Kidney (tissue), 14 donors: Measurements from ENCODE around the gene DNAJC27. TPM values are rescaled to one million over a fixed set of nuclear protein-coding genes. Genes with fewer than 3 reads are reported as not detected.

Experiments
- DNase-seq, 5 donors: peaks; one replicate each; pipeline ENCODE4 v3.0.0-alpha.2; 2013 to 2020
- FAIRE-seq: peaks from 2 replicates; lab custom pipeline; 2012; peaks lifted over from hg19 to GRCh38; lab: Jason Lieb, UNC
- H3K27ac ChIP-seq, 2 donors: one replicate each; pipeline ENCODE4 v1.7.0; 2013; ENCODE audit warnings: low read depth in 2 of 2, low read length in 2 of 2, inconsistent platforms in 1 of 2
- H3K27me3 ChIP-seq: one replicate; pipeline ENCODE4 v1.7.1; 2013; ENCODE audit warnings: low read length, inconsistent platforms; ENCODE audit not compliant: control insufficient read depth, insufficient read depth
- H3K36me3 ChIP-seq, 3 donors: one replicate each; pipeline versions ENCODE4 v1.7.0 to v1.7.1; 2013; ENCODE audit warnings: low read length in 3 of 3, control low read depth in 1 of 3, inconsistent platforms in 1 of 3; ENCODE audit not compliant: insufficient read depth in 3 of 3, control insufficient read depth in 2 of 3
- H3K4me1 ChIP-seq, 3 donors: one replicate each; pipeline versions ENCODE4 v1.7.0 to v1.7.1; 2013; ENCODE audit warnings: low read length in 3 of 3, inconsistent platforms in 1 of 3, low read depth in 1 of 3; ENCODE audit not compliant: control insufficient read depth in 2 of 3, insufficient read depth in 2 of 3
- H3K4me3 ChIP-seq, 3 donors: one replicate each; pipeline versions ENCODE4 v1.7.0 to v1.8.1; 2013; ENCODE audit warnings: low read length in 3 of 3, control low read depth in 1 of 3, inconsistent platforms in 1 of 3
- H3K9ac ChIP-seq, 3 donors: one replicate each; pipeline versions ENCODE4 v1.7.0 to v1.7.1; 2013; ENCODE audit warnings: low read length in 3 of 3, control low read depth in 1 of 3, inconsistent platforms in 1 of 3
- H3K9me3 ChIP-seq, 3 donors: one replicate each; pipeline versions ENCODE4 v1.7.0 to v1.7.1; 2013; ENCODE audit warnings: low read length in 3 of 3, control low read depth in 1 of 3, inconsistent platforms in 1 of 3; ENCODE audit not compliant: control insufficient read depth in 2 of 3, insufficient read depth in 1 of 3
- intact Hi-C: fragments of 100-400 bp; cut with DNase I; formaldehyde crosslinking; loops from one replicate; pipeline ENCODE4 v1.11.1; 2022
- polyA plus RNA-seq: library from polyadenylated mRNA; stranded (reverse); fragments of 350-450 nt; fragmentation: Illumina TruSeq; extraction: RNeasy Lipid Tissue Mini Kit (QIAGEN cat#74804); gene quantifications from one replicate; pipeline ENCODE4 v1.2.3, GENCODE V29; 2014; ENCODE audit warnings: low read depth, low replicate concordance; ENCODE audit not compliant: insufficient read depth
- total RNA-seq: library from RNA; stranded (reverse); fragmentation: NEBNext Ultra II Directional; extraction: Animal tissue kit (Norgen Biotek cat#: 25700); gene quantifications from one replicate; pipeline ENCODE4 v1.2.1, GENCODE V29; 2021
- TF ChIP-seq, protein P1 (sequence below): IDR thresholded peaks from 3 replicates; pipeline ENCODE4 v1.5.1; 2012; ENCODE audit warnings: mild to moderate bottlenecking, moderate library complexity, borderline replicate concordance; ENCODE audit not compliant: insufficient read depth; ENCODE audit errors: extremely low read depth
- donor health status: control.
- donor health status: control.
- donor health status: control.
- donor health status: control.
- donor health status: control.
- donor health status: DM: yes; HTN: yes; CAD: no.
- donor health status: Normal renal cell carcinoma (clear cell type).

Gene DNAJC27
- total and polyA plus RNA-seq, 2 donors from 2014 or later: 3.2 to 11.4 TPM

DNA sequence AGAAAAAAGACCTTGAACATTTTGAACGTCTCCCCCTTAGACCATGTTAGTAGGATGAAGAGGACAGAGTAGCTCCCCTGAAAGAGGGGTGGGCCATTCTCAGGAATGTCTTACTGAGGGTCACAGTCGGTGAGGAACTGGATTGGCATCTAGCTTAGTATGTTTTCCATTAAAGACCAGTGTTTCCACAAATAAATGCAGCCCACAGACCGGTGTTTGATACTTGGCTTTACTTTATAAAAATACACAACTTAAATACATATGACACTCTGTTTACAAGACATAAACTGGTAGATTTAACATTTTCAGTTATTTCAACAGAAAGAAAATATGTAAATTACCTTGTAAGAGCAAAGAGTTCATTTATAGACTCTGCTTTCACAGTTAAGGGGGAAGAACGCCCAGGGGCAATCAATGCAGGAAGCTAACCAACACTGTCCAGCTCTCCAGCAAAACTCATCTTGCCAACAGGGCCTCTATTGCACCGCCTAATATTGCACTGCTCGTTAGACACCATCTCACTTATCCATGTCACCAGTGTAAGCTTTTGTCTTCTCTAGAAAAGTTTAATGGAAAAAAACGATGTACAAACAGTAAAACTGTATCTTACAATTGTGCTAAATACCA, 28.2 kb downstream of the DNAJC27 start:
- FAIRE-seq (no peak), DNase-seq (no peak)
- Histone ChIP-seq H3K4me1 (no peaks in the 10 kb centered on the region), H3K9ac (no peak overlapping the region), H3K4me3 (no peak overlapping the region), H3K27ac (no peak overlapping the region), H3K27me3 (no peaks in the 10 kb centered on the region), H3K36me3 (peaks cover 0 to 20% (median 13%) of the 10 kb centered on the region in 3 donors), H3K9me3 (no peaks in the 10 kb centered on the region)
- intact Hi-C loops: no loop called here
- TF ChIP-seq, protein P1, sequence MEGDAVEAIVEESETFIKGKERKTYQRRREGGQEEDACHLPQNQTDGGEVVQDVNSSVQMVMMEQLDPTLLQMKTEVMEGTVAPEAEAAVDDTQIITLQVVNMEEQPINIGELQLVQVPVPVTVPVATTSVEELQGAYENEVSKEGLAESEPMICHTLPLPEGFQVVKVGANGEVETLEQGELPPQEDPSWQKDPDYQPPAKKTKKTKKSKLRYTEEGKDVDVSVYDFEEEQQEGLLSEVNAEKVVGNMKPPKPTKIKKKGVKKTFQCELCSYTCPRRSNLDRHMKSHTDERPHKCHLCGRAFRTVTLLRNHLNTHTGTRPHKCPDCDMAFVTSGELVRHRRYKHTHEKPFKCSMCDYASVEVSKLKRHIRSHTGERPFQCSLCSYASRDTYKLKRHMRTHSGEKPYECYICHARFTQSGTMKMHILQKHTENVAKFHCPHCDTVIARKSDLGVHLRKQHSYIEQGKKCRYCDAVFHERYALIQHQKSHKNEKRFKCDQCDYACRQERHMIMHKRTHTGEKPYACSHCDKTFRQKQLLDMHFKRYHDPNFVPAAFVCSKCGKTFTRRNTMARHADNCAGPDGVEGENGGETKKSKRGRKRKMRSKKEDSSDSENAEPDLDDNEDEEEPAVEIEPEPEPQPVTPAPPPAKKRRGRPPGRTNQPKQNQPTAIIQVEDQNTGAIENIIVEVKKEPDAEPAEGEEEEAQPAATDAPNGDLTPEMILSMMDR: no peak

DNA sequence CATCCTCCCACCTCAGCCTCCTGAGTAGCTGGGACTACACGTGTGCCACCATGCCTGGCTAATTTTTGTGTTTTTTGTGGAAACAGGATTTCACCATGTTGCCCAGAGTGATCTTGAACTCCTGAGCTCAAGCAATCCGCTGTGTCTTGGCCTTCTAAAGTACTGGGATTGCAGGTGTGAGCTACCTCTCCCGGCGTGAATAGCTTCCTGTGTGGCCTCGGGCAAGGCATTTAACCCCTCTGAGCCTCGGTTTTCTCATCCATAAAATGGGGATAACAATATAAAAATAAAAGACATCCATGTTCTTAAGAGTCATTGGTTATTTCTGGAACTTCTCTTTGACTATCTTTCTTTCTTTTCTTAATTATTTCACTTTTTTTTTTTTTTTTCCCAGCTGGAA, 32.4 kb downstream of the DNAJC27 start:
- no peak overlapping the region for H3K4me3 ChIP-seq
- intact Hi-C loops: no loop called here
- H3K4me1 ChIP-seq: no peaks in the 10 kb centered on the region
- no peaks in the 10 kb centered on the region for H3K9me3 ChIP-seq
- FAIRE-seq (no peak), DNase-seq (no peak)
- no peaks in the 10 kb centered on the region for H3K36me3 ChIP-seq
- no peaks in the 10 kb centered on the region for H3K27me3 ChIP-seq
- no peak overlapping the region for H3K27ac ChIP-seq
- TF ChIP-seq, protein P1: no peak
- no peak overlapping the region for H3K9ac ChIP-seq

DNA sequence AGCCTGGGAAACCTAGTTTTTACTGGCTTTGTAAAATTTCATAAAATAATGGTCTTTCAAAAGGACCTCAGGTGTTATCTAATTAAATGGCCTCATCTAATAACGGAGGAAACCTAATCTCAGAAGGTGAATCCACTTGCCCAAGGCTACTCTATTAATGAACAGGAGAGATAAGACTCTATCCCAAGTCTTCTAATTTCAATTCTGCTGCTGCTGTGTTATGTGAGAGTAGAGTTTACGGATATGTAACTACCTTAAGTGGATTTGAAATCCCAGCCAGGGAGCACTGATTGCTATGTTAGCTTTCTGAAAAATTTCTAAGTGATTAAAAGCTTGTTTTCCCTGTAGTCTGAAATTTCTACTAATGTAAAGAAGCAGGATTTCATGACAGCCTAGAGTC, 34.5 kb downstream of the DNAJC27 start:
- TF ChIP-seq, protein P1: no peak
- FAIRE-seq (no peak), DNase-seq (no peak)
- no peaks in the 10 kb centered on the region for H3K9me3 ChIP-seq
- H3K27ac ChIP-seq: no peak overlapping the region
- no peaks in the 10 kb centered on the region for H3K27me3 ChIP-seq
- H3K36me3 ChIP-seq: no peaks in the 10 kb centered on the region
- no peaks in the 10 kb centered on the region for H3K4me1 ChIP-seq
- no peak overlapping the region for H3K4me3 ChIP-seq
- H3K9ac ChIP-seq: no peak overlapping the region
- intact Hi-C loops: no loop called here

DNA sequence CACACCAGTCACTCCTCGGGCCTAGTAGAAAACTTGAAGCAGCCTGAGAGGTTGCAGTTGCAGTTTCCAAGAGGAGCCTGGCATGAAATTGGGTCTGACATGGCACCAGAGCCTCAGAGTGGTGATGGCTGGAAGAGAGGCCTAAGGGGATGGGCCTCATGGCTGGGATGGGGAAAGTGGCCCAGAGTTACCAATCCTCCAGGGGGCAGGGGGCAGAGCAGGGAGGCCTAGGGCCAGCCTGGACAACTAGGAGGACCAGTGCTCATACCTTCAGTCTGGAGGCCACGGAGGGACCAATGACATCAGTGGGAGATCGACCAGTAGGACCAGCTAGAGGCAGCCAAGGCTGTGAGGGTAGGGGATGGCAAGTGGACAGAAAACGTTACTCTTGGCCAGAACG, 36.6 kb downstream of the DNAJC27 start:
- no peak overlapping the region for H3K27ac ChIP-seq
- no peaks in the 10 kb centered on the region for H3K27me3 ChIP-seq
- H3K4me3 ChIP-seq: no peak overlapping the region
- H3K36me3 ChIP-seq: no peaks in the 10 kb centered on the region
- FAIRE-seq (no peak), DNase-seq (no peak)
- intact Hi-C loops: no loop called here
- no peaks in the 10 kb centered on the region for H3K9me3 ChIP-seq
- H3K4me1 ChIP-seq: no peaks in the 10 kb centered on the region
- TF ChIP-seq, protein P1: no peak
- H3K9ac ChIP-seq: no peak overlapping the region
